Endodermal cell (in vitro differentiated cells): ENCODE results near the gene CDAN1. TPM values are rescaled to one million over a fixed set of nuclear protein-coding genes. Genes with fewer than 3 reads are reported as not detected.

ENCODE experiments used
- DNase-seq: peaks from one replicate; pipeline ENCODE4 v3.0.0-alpha.2; 2017
- H3K27ac ChIP-seq: 2 replicates; pipeline ENCODE4 v1.5.1; 2013; ENCODE audit warnings: mild to moderate bottlenecking, low read depth, low read length, moderate library complexity
- H3K27me3 ChIP-seq: 2 replicates; pipeline ENCODE4 v1.6.1; 2013; ENCODE audit warnings: mild to moderate bottlenecking, low read length, moderate library complexity; ENCODE audit not compliant: insufficient read depth, control insufficient read depth, poor library complexity, severe bottlenecking
- H3K36me3 ChIP-seq: 2 replicates; pipeline ENCODE4 v1.7.0; 2013; ENCODE audit warnings: mild to moderate bottlenecking, low read length, moderate library complexity; ENCODE audit not compliant: control insufficient read depth, insufficient read depth
- H3K4me1 ChIP-seq: one replicate; pipeline ENCODE4 v1.7.0; 2013; ENCODE audit warnings: low read length; ENCODE audit not compliant: control insufficient read depth, insufficient read depth
- H3K4me3 ChIP-seq: 2 replicates; pipeline ENCODE4 v1.5.1; 2013; ENCODE audit warnings: mild to moderate bottlenecking, low read length, moderate library complexity
- H3K9ac ChIP-seq: 2 replicates; pipeline ENCODE4 v1.6.1; 2013; ENCODE audit warnings: mild to moderate bottlenecking, low read length, moderate library complexity; ENCODE audit not compliant: poor library complexity, severe bottlenecking; ENCODE audit errors: extremely low read depth
- H3K9me3 ChIP-seq: 2 replicates; pipeline ENCODE4 v1.6.1; 2013; ENCODE audit warnings: mild to moderate bottlenecking, low read length, moderate library complexity; ENCODE audit not compliant: control insufficient read depth
- H3K27ac Mint-ChIP-seq: 2 replicates; pipeline ENCODE4 v1.8.0; 2020; ENCODE audit warnings: mixed read lengths
- H3K27me3 Mint-ChIP-seq: 2 replicates; pipeline ENCODE4 v1.8.0; 2021; ENCODE audit warnings: mild to moderate bottlenecking, mixed read lengths; ENCODE audit not compliant: insufficient read depth
- H3K36me3 Mint-ChIP-seq: 2 replicates; pipeline ENCODE4 v1.8.0; 2020; ENCODE audit warnings: low read depth, mixed read lengths
- H3K4me1 Mint-ChIP-seq: 2 replicates; pipeline ENCODE4 v1.8.0; 2020; ENCODE audit warnings: mixed read lengths
- H3K4me3 Mint-ChIP-seq: 2 replicates; pipeline ENCODE4 v1.8.0; 2020; ENCODE audit warnings: mild to moderate bottlenecking, moderate library complexity, mixed read lengths
- H3K9me3 Mint-ChIP-seq: 2 replicates; pipeline ENCODE4 v1.8.0; 2020; ENCODE audit warnings: mild to moderate bottlenecking, mixed read lengths
- CTCF ChIP-seq: fragments of 200-600 bp; sonication (generic); conservative IDR thresholded peaks from 2 replicates; pipeline ENCODE4 v1.5.0; 2021; ENCODE audit warnings: antibody characterized with exemption, mild to moderate bottlenecking
- WGBS, 2 experiments: methylation state at CpG; one replicate each; pipeline versions ENCODE4 v1.1.5 to v1.1.7; 2013; ENCODE audit warnings: missing lambda C conversion rate in 2 of 2, mixed read lengths in 1 of 2; ENCODE audit not compliant: insufficient coverage in 1 of 2, insufficient read length in 1 of 2; 5-methylcytosine and 5-hydroxymethylcytosine counted together
- total RNA-seq, 2 donors: library from RNA; stranded (reverse); fragmentation: NEBNext Ultra II Directional in 1 of 2; extraction: Animal tissue kit (Norgen Biotek cat#: 25700) in 1 of 2; gene quantifications; 2 replicates in 1 of 2; 3 replicates in 1 of 2; pipeline ENCODE4 v1.2.1, GENCODE V29; 2021

The CDAN1 gene
- total RNA-seq, 2 donors from 2014 or later: 26.5 to 38.2 TPM

GRCh38 chr15:42719043-42719442, 17.9 kb downstream of the CDAN1 start:
- no peak for DNase-seq
- H3K27ac ChIP-seq: no peak overlapping the region
- H3K4me1 ChIP-seq: peaks cover 11% of the 10 kb centered on the region
- 93 to 98% methylated on average over 4 to 6 of the region's 6 CpGs for WGBS, 2 experiments
- H3K4me1 Mint-ChIP-seq: peaks cover 15% of the 10 kb centered on the region
- H3K9me3 Mint-ChIP-seq: no peaks in the 10 kb centered on the region
- H3K4me3 Mint-ChIP-seq: no peak overlapping the region
- peaks cover 14% of the 10 kb centered on the region for H3K36me3 ChIP-seq
- H3K9ac ChIP-seq: no peak overlapping the region
- H3K27me3 ChIP-seq: no peaks in the 10 kb centered on the region
- H3K9me3 ChIP-seq: no peaks in the 10 kb centered on the region
- no peak for TF ChIP-seq CTCF
- H3K27me3 Mint-ChIP-seq: no peaks in the 10 kb centered on the region
- peak overlapping the region; percentile 13 for H3K27ac Mint-ChIP-seq
- no peak overlapping the region for H3K4me3 ChIP-seq
- H3K36me3 Mint-ChIP-seq: peaks cover 11% of the 10 kb centered on the region

GRCh38 chr15:42716626-42717025, 20.3 kb downstream of the CDAN1 start:
- no peak overlapping the region for H3K4me3 ChIP-seq
- peaks cover 11% of the 10 kb centered on the region for H3K36me3 ChIP-seq
- Mint-ChIP-seq H3K36me3 (peaks cover 7% of the 10 kb centered on the region), H3K27me3 (no peaks in the 10 kb centered on the region), H3K27ac (no peak overlapping the region), H3K4me3 (no peak overlapping the region), H3K9me3 (no peaks in the 10 kb centered on the region), H3K4me1 (peaks cover 2% of the 10 kb centered on the region)
- no peak overlapping the region for H3K27ac ChIP-seq
- no peak overlapping the region for H3K9ac ChIP-seq
- no peaks in the 10 kb centered on the region for H3K9me3 ChIP-seq
- H3K4me1 ChIP-seq: peaks cover under 1% of the 10 kb centered on the region
- WGBS, 2 experiments: 93% methylated on average over 2 of the region's 2 CpGs; no CpG with 5 or more reads in 1 of the 2 experiments
- no peak for TF ChIP-seq CTCF
- no peak for DNase-seq
- H3K27me3 ChIP-seq: no peaks in the 10 kb centered on the region

- Histone ChIP-seq H3K9me3 (no peaks in the 10 kb centered on the region), H3K4me3 (no peak overlapping the region), H3K9ac (no peak overlapping the region), H3K4me1 (no peaks in the 10 kb centered on the region), H3K27me3 (no peaks in the 10 kb centered on the region), H3K36me3 (peaks cover 11% of the 10 kb centered on the region), H3K27ac (no peak overlapping the region)
- 93 to 100% methylated on average over 3 to 5 of the region's 5 CpGs for WGBS, 2 experiments
- H3K27me3 Mint-ChIP-seq: no peaks in the 10 kb centered on the region
- DNase-seq: no peak
- no peaks in the 10 kb centered on the region for H3K9me3 Mint-ChIP-seq
- no peak overlapping the region for H3K27ac Mint-ChIP-seq
- TF ChIP-seq CTCF: no peak
- peaks cover 2% of the 10 kb centered on the region for H3K4me1 Mint-ChIP-seq
- H3K36me3 Mint-ChIP-seq: peaks cover 7% of the 10 kb centered on the region
- H3K4me3 Mint-ChIP-seq: no peak overlapping the region
Observed at GRCh38 chr15:42716125-42716524, 20.8 kb downstream of the CDAN1 start.
